Measurements from ENCODE around the gene OR11A1.

- TF ChIP-seq KDM5A (IDR thresholded peaks at IDR 0.05) = no peak
- TF ChIP-seq CEBPB (IDR thresholded peaks at IDR 0.05) = no peak
- TF ChIP-seq, protein P1, sequence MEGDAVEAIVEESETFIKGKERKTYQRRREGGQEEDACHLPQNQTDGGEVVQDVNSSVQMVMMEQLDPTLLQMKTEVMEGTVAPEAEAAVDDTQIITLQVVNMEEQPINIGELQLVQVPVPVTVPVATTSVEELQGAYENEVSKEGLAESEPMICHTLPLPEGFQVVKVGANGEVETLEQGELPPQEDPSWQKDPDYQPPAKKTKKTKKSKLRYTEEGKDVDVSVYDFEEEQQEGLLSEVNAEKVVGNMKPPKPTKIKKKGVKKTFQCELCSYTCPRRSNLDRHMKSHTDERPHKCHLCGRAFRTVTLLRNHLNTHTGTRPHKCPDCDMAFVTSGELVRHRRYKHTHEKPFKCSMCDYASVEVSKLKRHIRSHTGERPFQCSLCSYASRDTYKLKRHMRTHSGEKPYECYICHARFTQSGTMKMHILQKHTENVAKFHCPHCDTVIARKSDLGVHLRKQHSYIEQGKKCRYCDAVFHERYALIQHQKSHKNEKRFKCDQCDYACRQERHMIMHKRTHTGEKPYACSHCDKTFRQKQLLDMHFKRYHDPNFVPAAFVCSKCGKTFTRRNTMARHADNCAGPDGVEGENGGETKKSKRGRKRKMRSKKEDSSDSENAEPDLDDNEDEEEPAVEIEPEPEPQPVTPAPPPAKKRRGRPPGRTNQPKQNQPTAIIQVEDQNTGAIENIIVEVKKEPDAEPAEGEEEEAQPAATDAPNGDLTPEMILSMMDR (IDR thresholded peaks at IDR 0.05) = no peak
- no peak for TF ChIP-seq ZNF302 (CRISPR knock-in tag; IDR thresholded peaks at IDR 0.05)
- no peak for TF ChIP-seq RAD21 (conservative IDR thresholded peaks at IDR 0.05 in 1 of 2, IDR thresholded peaks at IDR 0.05 in 1 of 2)
- no peak for TF ChIP-seq RFX5 (IDR thresholded peaks at IDR 0.05)
- no peak for TF ChIP-seq BHLHE40 (IDR thresholded peaks at IDR 0.05; ENCODE audit: low read depth, low read length)
- TF ChIP-seq PHF8 (IDR thresholded peaks at IDR 0.05; ENCODE audit: borderline replicate concordance, low read depth) = no peak
- no peak for TF ChIP-seq CHD2 (IDR thresholded peaks at IDR 0.05; ENCODE audit: low read length, partially characterized antibody)
- TF ChIP-seq EHMT2 (IDR thresholded peaks at IDR 0.05; ENCODE audit: low read depth) = no peak
- TF ChIP-seq REST (IDR thresholded peaks at IDR 0.05) = no peak
- no peak for TF ChIP-seq ELK1 (IDR thresholded peaks at IDR 0.05; ENCODE audit: low read depth, low read length)
Measured at GRCh38 chr6:29447670-29448069, 9.2 kb downstream of the OR11A1 start.
